Measurements from ENCODE around the gene ADM5. TPM values are rescaled to one million over a fixed set of nuclear protein-coding genes. Genes with fewer than 3 reads are reported as not detected.

Gene ADM5
- total RNA-seq, 1 donor from 2014 or later = 0.53 TPM

DNA sequence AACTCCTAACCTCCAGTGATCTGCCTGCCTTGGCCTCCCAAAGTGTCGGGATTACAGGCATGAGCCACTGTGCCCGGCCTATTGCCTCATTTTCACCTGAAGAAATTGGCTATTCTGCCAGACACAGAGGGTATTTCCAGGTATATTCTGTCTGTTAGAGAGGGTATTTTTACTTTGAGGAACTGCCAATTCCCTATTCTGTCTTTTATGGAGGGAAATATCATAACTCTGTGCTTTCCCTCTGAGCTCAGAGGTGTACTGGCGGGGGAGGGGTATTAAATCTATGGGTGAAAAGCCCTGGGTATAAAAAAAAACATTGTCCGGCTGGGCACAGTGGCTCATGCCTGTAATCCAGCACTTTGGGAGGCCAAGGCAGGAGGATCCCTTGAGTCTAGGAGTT, 48.9 kb downstream of the ADM5 start:
- FAIRE-seq = no peak
- no peaks in the 10 kb centered on the region for H3K36me3 ChIP-seq (ENCODE audit: control insufficient read depth, insufficient read depth, low read length)
- DNase-seq (ENCODE audit: low read depth) = no peak
- TF ChIP-seq, protein P1, sequence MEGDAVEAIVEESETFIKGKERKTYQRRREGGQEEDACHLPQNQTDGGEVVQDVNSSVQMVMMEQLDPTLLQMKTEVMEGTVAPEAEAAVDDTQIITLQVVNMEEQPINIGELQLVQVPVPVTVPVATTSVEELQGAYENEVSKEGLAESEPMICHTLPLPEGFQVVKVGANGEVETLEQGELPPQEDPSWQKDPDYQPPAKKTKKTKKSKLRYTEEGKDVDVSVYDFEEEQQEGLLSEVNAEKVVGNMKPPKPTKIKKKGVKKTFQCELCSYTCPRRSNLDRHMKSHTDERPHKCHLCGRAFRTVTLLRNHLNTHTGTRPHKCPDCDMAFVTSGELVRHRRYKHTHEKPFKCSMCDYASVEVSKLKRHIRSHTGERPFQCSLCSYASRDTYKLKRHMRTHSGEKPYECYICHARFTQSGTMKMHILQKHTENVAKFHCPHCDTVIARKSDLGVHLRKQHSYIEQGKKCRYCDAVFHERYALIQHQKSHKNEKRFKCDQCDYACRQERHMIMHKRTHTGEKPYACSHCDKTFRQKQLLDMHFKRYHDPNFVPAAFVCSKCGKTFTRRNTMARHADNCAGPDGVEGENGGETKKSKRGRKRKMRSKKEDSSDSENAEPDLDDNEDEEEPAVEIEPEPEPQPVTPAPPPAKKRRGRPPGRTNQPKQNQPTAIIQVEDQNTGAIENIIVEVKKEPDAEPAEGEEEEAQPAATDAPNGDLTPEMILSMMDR (IDR thresholded peaks at IDR 0.05; ENCODE audit: insufficient read depth, low read length, severe bottlenecking) = no peak
- H3K27me3 ChIP-seq (ENCODE audit: control insufficient read depth, insufficient read depth, low read length) = no peaks in the 10 kb centered on the region
- no peak overlapping the region for H3K4me3 ChIP-seq (ENCODE audit: low read depth, low read length)

DNA sequence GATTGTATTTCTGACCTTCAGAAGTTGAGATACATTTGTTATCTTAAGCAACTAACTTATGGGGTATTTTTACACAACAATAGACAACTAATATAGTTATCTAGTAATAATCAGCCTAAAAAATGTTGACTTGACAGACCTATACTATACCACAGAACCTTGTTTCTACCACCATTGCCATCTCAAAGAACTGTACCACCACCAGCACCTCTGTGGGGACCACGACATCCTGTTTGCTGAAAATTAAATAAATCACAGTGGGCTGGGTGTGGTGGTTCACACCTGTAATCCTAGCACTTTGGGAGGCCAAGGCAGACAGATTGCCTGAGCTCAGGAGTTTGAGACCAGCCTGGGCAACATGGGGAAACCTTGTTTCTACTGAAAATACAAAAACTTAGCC, 49.7 kb downstream of the ADM5 start:
- Histone ChIP-seq H3K36me3 (ENCODE audit: control insufficient read depth, insufficient read depth, low read length) (no peaks in the 10 kb centered on the region), H3K27me3 (ENCODE audit: control insufficient read depth, insufficient read depth, low read length) (no peaks in the 10 kb centered on the region), H3K4me3 (ENCODE audit: low read depth, low read length) (no peak overlapping the region)
- FAIRE-seq (no peak), DNase-seq (ENCODE audit: low read depth) (no peak)
- TF ChIP-seq, protein P1 (IDR thresholded peaks at IDR 0.05; ENCODE audit: insufficient read depth, low read length, severe bottlenecking) = no peak

DNA sequence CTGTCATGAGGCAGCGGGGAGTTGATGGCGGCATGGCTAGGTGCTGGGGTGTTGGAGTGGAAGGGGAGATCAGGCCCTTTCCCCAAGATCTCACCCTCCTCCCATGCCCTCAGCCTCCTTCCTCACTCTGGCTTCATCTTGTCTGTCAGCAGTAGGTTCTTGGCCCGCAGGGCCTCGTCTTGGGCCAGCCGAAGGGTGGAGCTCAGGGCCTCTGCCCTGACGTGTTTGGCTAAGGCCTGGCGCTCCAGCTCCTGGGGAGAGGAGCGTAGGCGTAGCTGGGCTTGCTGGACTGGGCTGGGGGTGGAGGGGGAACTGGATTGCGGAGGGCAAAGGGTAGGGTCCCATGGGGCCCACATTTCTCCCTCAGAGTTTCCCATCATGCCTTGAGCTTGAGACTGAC, 50.5 kb downstream of the ADM5 start:
- no peak overlapping the region for H3K4me3 ChIP-seq (ENCODE audit: low read depth, low read length)
- FAIRE-seq (no peak), DNase-seq (ENCODE audit: low read depth) (no peak)
- TF ChIP-seq, protein P1 (IDR thresholded peaks at IDR 0.05; ENCODE audit: insufficient read depth, low read length, severe bottlenecking) = no peak
- H3K27me3 ChIP-seq (ENCODE audit: control insufficient read depth, insufficient read depth, low read length) = no peaks in the 10 kb centered on the region
- no peaks in the 10 kb centered on the region for H3K36me3 ChIP-seq (ENCODE audit: control insufficient read depth, insufficient read depth, low read length)

Other genes with a start within 250 kb of the ADM5 start
- gene SLC17A7, start 248.1 kb upstream of the ADM5 start, total RNA-seq = not detected in 2 replicates
- 72.8 and 115 TPM in 2 replicates for gene PIH1D1, start 237.8 kb upstream of the ADM5 start, total RNA-seq
- gene ALDH16A1, start 236.4 kb upstream of the ADM5 start, total RNA-seq = 17.5 and 29.2 TPM in 2 replicates
- not detected in 2 replicates for gene FLT3LG, start 215.4 kb upstream of the ADM5 start, total RNA-seq
- gene RPL13A, start 202.0 kb upstream of the ADM5 start, total RNA-seq = 3,501 and 4,161 TPM in 2 replicates
- 4,057 and 8,908 TPM in 2 replicates for gene RPS11, start 193.2 kb upstream of the ADM5 start, total RNA-seq
- gene FCGRT, start 176.9 kb upstream of the ADM5 start, total RNA-seq = 13.2 and 15.7 TPM in 2 replicates
- 0.77 and 3.9 TPM in 2 replicates for gene RCN3, start 161.6 kb upstream of the ADM5 start, total RNA-seq
- 71.1 and 78.0 TPM in 2 replicates for gene NOSIP, start 109.0 kb upstream of the ADM5 start, total RNA-seq
- gene PRRG2, start 108.3 kb upstream of the ADM5 start, total RNA-seq = 4.5 and 6.3 TPM in 2 replicates
- 0.79 and 1.9 TPM in 2 replicates for gene PRR12, start 98.4 kb upstream of the ADM5 start, total RNA-seq
- 24.2 and 44.4 TPM in 2 replicates for gene RRAS, start 49.5 kb upstream of the ADM5 start, total RNA-seq
- 5.5 and 9.6 TPM in 2 replicates for gene SCAF1, start 47.4 kb upstream of the ADM5 start, total RNA-seq
- gene IRF3, start 23.7 kb upstream of the ADM5 start, total RNA-seq = 97.9 and 128 TPM in 2 replicates
- gene BCL2L12, start 23.7 kb upstream of the ADM5 start, total RNA-seq = 2.4 and 2.9 TPM in 2 replicates
- gene PRMT1, start 12.3 kb upstream of the ADM5 start, total RNA-seq = 295 and 543 TPM in 2 replicates
- gene CPT1C, start 1.5 kb downstream of the ADM5 start, total RNA-seq = 1.2 and 2.4 TPM in 2 replicates
- not detected in 2 replicates for gene TSKS, start 73.7 kb downstream of the ADM5 start, total RNA-seq
- gene AP2A1, start 77.4 kb downstream of the ADM5 start, total RNA-seq = 25.5 and 33.5 TPM in 2 replicates
- 12.1 and 13.2 TPM in 2 replicates for gene FUZ, start 123.7 kb downstream of the ADM5 start, total RNA-seq
- gene MED25, start 128.7 kb downstream of the ADM5 start, total RNA-seq = 8.2 and 10.2 TPM in 2 replicates
- 20.5 and 23.6 TPM in 2 replicates for gene PTOV1, start 161.6 kb downstream of the ADM5 start, total RNA-seq
- gene PNKP, start 178.0 kb downstream of the ADM5 start, total RNA-seq = 26.8 and 37.9 TPM in 2 replicates
- 3.7 and 7.4 TPM in 2 replicates for gene AKT1S1, start 187.8 kb downstream of the ADM5 start, total RNA-seq
- 2.1 and 3.1 TPM in 2 replicates for gene TBC1D17, start 188.1 kb downstream of the ADM5 start, total RNA-seq
- gene IL4I1, start 207.3 kb downstream of the ADM5 start, total RNA-seq = under 0.01 and 0.26 TPM in 2 replicates
- gene ATF5, start 239.6 kb downstream of the ADM5 start, total RNA-seq = 1.8 TPM in 2 replicates
- gene NUP62, start 239.9 kb downstream of the ADM5 start, total RNA-seq = 11.8 and 12.1 TPM in 2 replicates

Data from bronchial epithelial cell (primary cell).